Chondrocyte (in vitro differentiated cells): ENCODE results near the gene SLC6A6. TPM values are rescaled to one million over a fixed set of nuclear protein-coding genes. Genes with fewer than 3 reads are reported as not detected.
"Not testable (repeated sequence)": the region's sequence is repeated elsewhere in the genome, so short reads cannot be mapped to it uniquely, and the experiment has no call there.

Experiments
- DNase-seq: peaks from one replicate; pipeline ENCODE4 v3.0.0; 2021; ENCODE audit warnings: mixed read lengths, low spot score
- H3K27ac Mint-ChIP-seq: one replicate; pipeline ENCODE4 v1.8.0; 2021; ENCODE audit warnings: mild to moderate bottlenecking, moderate library complexity, mixed read lengths; ENCODE audit not compliant: unreplicated experiment
- H3K27me3 Mint-ChIP-seq: 2 replicates; pipeline ENCODE4 v1.8.0; 2021; ENCODE audit warnings: low read depth, mixed read lengths
- H3K36me3 Mint-ChIP-seq: 2 replicates; pipeline ENCODE4 v1.8.0; 2021; ENCODE audit warnings: low read depth, mixed read lengths
- H3K4me1 Mint-ChIP-seq: 2 replicates; pipeline ENCODE4 v1.8.0; 2021; ENCODE audit warnings: low read depth, mild to moderate bottlenecking, mixed read lengths
- H3K4me3 Mint-ChIP-seq: one replicate; pipeline ENCODE4 v1.8.0; 2021; ENCODE audit warnings: mild to moderate bottlenecking, moderate library complexity, mixed read lengths; ENCODE audit not compliant: unreplicated experiment
- H3K9me3 Mint-ChIP-seq: 2 replicates; pipeline ENCODE4 v1.8.0; 2021; ENCODE audit warnings: low read depth, mixed read lengths
- total RNA-seq: library from RNA; stranded (reverse); gene quantifications from 3 replicates; pipeline ENCODE4 v1.2.1, GENCODE V29; 2021
- TF ChIP-seq, protein P1 (sequence below): fragments of 200-600 bp; sonication (generic); IDR thresholded peaks from 2 replicates; pipeline ENCODE4 v1.5.0; 2021; ENCODE audit warnings: antibody characterized with exemption, mild to moderate bottlenecking, moderate library complexity

The SLC6A6 gene
- total RNA-seq, 1 donor from 2014 or later = 46.0 TPM

DNA sequence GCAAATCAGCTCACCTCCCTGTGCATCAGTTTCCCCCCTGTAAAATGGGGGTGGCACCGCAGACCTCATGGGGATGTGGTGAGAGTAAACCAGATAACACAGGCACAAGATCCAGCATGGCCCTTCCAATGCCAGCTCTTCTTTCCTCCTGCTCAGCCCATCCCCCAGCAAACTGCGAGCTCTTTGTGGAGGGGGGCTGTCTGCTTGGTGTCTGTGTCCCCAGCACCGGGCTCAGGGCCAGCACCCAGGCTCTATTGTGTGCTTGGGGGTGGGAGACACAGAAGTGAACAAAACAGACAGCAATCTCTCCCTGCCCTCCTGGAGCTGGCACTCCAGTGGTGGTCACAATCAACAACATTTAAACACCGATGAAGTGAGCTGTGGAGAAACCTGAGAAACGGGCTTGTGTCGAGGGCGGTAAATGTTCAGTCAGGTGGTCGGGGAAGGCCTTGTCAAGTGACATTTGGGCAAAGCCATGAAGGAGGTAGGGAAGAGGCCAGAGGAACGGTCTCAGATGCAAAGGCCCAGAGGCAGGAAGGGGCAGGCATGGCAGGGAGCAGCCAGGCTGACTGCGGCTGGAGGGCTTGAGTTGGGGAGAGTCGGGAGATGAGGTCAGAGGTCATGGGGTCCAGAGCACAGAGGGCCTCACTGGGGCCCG lies 109.3 kb downstream of the SLC6A6 start:
- DNase-seq = peak; percentile 63
- TF ChIP-seq, protein P1, sequence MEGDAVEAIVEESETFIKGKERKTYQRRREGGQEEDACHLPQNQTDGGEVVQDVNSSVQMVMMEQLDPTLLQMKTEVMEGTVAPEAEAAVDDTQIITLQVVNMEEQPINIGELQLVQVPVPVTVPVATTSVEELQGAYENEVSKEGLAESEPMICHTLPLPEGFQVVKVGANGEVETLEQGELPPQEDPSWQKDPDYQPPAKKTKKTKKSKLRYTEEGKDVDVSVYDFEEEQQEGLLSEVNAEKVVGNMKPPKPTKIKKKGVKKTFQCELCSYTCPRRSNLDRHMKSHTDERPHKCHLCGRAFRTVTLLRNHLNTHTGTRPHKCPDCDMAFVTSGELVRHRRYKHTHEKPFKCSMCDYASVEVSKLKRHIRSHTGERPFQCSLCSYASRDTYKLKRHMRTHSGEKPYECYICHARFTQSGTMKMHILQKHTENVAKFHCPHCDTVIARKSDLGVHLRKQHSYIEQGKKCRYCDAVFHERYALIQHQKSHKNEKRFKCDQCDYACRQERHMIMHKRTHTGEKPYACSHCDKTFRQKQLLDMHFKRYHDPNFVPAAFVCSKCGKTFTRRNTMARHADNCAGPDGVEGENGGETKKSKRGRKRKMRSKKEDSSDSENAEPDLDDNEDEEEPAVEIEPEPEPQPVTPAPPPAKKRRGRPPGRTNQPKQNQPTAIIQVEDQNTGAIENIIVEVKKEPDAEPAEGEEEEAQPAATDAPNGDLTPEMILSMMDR = no peak
- H3K4me3 Mint-ChIP-seq = no peak overlapping the region
- H3K27me3 Mint-ChIP-seq = no peaks in the 10 kb centered on the region
- H3K9me3 Mint-ChIP-seq = no peaks in the 10 kb centered on the region
- H3K4me1 Mint-ChIP-seq = peaks cover 2% of the 10 kb centered on the region
- no peaks in the 10 kb centered on the region for H3K36me3 Mint-ChIP-seq
- H3K27ac Mint-ChIP-seq = no peak overlapping the region

DNA sequence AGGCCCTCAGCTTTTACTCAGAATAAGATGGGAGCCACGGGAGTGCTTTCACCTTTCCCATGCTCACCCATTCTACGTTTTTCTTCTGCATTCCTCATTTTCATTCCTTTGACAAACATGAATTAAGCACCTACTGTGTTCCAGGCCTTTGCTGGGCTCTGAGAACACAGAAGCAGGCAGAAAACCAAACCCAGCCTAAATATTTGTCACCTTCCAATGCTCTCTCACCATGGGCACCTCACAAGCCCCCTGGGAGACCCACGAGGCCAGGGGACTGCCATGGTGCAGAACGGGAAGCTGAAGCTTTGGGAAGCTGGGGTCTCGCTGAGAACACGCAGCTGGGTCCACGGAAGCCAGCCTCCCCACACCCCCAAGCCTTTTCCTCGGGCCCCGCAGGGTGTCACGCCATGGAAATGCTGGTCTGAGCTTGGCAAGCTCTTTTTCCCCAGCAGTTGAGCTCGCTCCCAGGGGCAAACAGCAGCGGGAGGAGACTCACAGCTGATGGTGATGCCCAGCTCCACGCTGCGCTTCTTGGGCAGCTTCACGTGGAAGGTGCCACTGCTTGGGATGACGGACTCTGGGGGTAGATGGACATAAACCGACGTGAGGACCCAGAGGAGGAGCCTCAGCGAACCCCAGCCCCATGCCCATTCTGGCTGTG lies 110.0 kb downstream of the SLC6A6 start:
- no peaks in the 10 kb centered on the region for H3K27me3 Mint-ChIP-seq
- no peak overlapping the region for H3K4me3 Mint-ChIP-seq
- peaks cover 2% of the 10 kb centered on the region for H3K4me1 Mint-ChIP-seq
- H3K9me3 Mint-ChIP-seq = no peaks in the 10 kb centered on the region
- H3K27ac Mint-ChIP-seq = no peak overlapping the region
- TF ChIP-seq, protein P1 = no peak
- DNase-seq = peak; percentile 54
- H3K36me3 Mint-ChIP-seq = no peaks in the 10 kb centered on the region

DNA sequence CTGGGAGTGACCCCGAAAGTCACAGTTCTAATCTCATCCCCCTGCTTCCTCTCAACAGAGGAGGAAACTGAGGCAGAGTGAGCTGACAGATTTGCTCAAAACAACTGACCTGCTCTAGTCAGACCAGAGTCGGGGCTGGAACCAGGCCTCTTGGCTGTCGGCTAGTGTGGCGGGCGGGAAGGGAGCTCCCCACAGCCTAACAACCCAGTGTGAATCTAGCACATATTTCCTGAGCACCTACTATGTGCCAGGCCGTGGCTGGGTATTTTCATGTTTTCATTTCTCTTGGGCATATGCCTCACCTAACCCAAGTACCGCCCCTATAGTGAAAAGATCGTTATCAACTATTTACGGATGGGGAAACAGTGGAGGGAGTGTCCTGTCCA lies 110.5 kb downstream of the SLC6A6 start:
- Mint-ChIP-seq H3K9me3 (no peaks in the 10 kb centered on the region), H3K36me3 (no peaks in the 10 kb centered on the region), H3K4me1 (peaks cover 2% of the 10 kb centered on the region), H3K27me3 (no peaks in the 10 kb centered on the region), H3K4me3 (no peak overlapping the region), H3K27ac (no peak overlapping the region)
- no peak for DNase-seq
- TF ChIP-seq, protein P1 = no peak

DNA sequence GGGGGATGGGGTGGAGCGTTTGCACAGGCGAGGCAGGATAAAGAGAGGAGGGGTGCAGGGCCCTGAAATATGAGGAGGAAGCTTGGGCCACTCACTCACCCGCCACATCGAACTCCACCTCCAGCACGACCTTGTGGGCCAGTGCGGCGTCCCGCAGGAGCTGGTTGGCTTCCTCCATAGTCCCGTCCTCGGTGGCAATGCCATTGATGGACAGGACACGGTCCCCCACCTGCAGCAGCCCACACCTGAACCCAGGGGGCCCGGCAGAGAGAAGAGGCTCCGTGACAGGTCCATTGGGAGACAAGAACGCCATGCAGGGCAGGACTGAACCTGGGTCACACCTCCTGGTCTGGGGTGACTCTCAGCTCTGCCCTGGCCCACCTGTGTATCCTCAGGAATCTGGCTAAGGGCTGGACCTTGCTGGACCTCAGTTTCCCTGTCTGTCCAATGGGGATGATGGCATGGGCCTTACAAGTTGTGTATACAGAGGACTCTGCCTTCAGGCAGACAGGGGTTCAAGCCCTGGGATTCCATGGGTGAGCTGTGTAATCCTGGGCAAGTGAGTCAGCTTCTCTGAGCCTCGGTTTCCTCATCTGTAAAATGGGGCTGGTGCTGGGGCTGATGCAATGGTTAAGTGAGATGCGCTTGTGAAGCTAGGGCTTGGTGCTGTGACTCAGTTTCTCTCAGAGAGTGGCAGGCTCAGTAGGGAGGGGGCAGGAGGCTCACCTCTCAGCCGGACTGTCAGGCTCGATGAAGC lies 111.3 kb downstream of the SLC6A6 start:
- DNase-seq = peak; percentile 89
- H3K4me1 Mint-ChIP-seq = peaks cover 2% of the 10 kb centered on the region
- no peak overlapping the region for H3K27ac Mint-ChIP-seq
- H3K36me3 Mint-ChIP-seq = no peaks in the 10 kb centered on the region
- H3K27me3 Mint-ChIP-seq = peaks cover 3% of the 10 kb centered on the region
- TF ChIP-seq, protein P1 = no peak
- H3K4me3 Mint-ChIP-seq = no peak overlapping the region
- no peaks in the 10 kb centered on the region for H3K9me3 Mint-ChIP-seq

DNA sequence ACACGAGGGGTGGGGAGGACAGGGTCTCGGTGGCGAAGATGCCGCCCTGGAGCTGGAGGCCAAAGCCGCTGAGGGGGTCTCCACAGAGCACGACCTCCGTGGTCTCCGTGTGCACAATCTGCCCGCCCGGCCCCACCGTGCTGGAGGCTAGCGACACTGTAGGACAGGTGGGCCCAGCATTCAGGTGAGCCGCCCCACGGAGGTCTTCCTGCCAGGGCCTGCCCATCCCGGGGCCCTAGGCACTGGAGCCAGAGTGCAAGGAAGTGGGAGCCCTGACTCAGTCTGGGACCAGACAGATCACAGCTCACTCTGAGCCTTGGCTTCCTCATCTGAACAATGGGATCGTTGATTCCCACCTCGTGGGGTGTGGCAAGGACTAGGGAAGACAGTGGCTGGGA lies 111.9 kb downstream of the SLC6A6 start:
- no peaks in the 10 kb centered on the region for H3K4me1 Mint-ChIP-seq
- peak; percentile 86 for DNase-seq
- peaks cover 3% of the 10 kb centered on the region for H3K27me3 Mint-ChIP-seq
- H3K4me3 Mint-ChIP-seq = no peak overlapping the region
- H3K36me3 Mint-ChIP-seq = no peaks in the 10 kb centered on the region
- H3K27ac Mint-ChIP-seq = no peak overlapping the region
- TF ChIP-seq, protein P1 = no peak
- H3K9me3 Mint-ChIP-seq = no peaks in the 10 kb centered on the region

DNA sequence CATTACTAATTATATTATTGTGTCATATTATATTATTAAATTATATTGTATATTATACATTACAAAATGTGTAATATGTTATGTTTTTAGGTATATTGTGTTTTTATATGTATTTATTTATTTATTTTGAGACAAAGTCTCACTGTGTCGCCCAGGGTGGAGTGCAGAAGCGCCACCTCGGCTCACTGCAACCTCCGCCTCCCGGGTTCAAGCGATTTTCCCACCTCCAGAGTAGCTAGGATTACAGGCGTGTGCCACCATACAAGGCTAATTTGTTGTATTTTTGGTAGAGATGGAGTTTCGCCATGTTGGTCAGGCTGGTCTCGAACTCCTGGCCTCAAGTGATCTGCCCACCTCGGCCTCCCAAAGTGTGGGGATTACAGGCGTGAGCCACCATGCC lies 113.1 kb downstream of the SLC6A6 start:
- not testable (repeated sequence) for H3K9me3 Mint-ChIP-seq, H3K4me1 Mint-ChIP-seq, H3K27ac Mint-ChIP-seq, DNase-seq, H3K4me3 Mint-ChIP-seq, H3K27me3 Mint-ChIP-seq, H3K36me3 Mint-ChIP-seq
